ENCODE measurements around the gene BLOC1S4.

BLOC1S4 gene

DNA sequence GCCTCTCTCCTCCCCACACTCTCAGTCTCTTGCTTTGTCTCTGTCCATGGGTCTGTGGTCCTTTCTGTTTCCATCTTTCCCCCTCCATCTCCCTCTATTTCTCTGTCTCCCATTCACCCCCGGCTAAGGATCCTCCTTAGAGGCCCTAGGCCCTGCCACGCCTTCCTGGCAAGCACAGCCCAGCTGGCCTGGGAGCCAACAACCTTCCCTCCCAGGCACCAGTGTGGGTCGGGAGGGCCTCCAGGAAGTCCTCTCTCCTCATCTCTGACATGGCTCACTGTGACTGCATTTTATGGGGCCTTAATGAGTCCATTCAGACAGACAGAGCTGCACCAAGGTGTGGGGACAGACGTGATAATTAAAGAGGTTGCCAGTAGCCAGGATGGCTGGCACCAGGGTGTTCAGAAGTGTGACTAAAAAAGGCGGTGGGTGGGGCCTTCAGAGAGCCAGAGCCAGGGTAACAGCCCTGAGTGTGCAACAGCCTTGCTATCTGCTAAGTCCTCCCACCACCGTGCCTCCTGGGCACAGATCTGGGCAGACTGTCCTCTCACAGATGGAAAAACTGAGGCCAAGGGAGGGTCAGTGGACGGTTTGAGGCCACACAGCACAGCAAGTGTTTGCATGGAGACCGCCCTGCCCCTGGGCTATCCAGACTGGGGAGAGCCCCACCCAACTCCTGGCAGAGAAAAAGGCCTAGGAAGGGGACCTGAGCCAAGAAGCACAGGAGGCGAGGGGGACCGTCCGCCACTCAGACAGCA, 31.5 kb downstream of the BLOC1S4 start:
- Histone ChIP-seq H3F3A (ENCODE audit: insufficient read depth) (no peaks in the 10 kb centered on the region), H3K79me2 (ENCODE audit: insufficient read depth, low read length) (no peaks in the 10 kb centered on the region), H3K36me3 (ENCODE audit: low read length) (no peaks in the 10 kb centered on the region), H3K27ac (ENCODE audit: low read depth, low read length) (no peak overlapping the region), H3K27me3 (ENCODE audit: low read length) (no peaks in the 10 kb centered on the region), H3K9me2 (replicated peaks; ENCODE audit: insufficient read depth, low read length) (no peaks in the 10 kb centered on the region), H3K4me2 (ENCODE audit: low read depth, low read length, poor library complexity, severe bottlenecking) (no peak overlapping the region), H2AFZ (ENCODE audit: low read depth, low read length, severe bottlenecking) (no peak overlapping the region), H4K20me1 (ENCODE audit: low read depth, low read length) (no peaks in the 10 kb centered on the region), H3K9ac (ENCODE audit: low read length) (no peak overlapping the region), H3K4me3 (ENCODE audit: insufficient read depth, low read length, poor library complexity, severe bottlenecking) (no peak overlapping the region), H3K9me3 (ENCODE audit: insufficient read depth, low read length) (no peaks in the 10 kb centered on the region)
- TF ChIP-seq, protein P1, sequence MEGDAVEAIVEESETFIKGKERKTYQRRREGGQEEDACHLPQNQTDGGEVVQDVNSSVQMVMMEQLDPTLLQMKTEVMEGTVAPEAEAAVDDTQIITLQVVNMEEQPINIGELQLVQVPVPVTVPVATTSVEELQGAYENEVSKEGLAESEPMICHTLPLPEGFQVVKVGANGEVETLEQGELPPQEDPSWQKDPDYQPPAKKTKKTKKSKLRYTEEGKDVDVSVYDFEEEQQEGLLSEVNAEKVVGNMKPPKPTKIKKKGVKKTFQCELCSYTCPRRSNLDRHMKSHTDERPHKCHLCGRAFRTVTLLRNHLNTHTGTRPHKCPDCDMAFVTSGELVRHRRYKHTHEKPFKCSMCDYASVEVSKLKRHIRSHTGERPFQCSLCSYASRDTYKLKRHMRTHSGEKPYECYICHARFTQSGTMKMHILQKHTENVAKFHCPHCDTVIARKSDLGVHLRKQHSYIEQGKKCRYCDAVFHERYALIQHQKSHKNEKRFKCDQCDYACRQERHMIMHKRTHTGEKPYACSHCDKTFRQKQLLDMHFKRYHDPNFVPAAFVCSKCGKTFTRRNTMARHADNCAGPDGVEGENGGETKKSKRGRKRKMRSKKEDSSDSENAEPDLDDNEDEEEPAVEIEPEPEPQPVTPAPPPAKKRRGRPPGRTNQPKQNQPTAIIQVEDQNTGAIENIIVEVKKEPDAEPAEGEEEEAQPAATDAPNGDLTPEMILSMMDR (IDR thresholded peaks at IDR 0.05; ENCODE audit: insufficient read depth, low read length, poor library complexity, severe bottlenecking): no peak
- no peak for TF ChIP-seq EZH2phosphoT487 (conservative IDR thresholded peaks at IDR 0.05; ENCODE audit: low read length)

DNA sequence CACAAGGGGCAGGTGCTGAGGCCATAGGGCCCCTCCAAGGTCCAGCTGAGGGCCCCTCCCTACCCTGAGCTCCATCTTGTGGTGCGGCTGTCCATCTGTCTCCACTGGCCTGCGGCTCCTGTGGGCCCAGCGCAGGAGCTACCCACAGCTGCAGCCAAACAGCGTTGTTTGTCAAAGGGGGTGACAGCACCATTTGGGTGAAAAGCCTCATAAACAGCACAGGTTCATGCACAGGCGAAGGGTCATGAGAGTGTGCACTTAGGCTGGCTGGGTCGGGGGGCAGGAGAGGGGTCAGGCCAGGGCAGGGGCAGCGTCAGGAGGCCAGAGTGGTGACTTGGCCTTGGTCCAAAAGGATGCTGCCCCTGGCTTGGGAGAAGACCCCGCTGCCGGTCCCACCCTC, 32.3 kb downstream of the BLOC1S4 start:
- Histone ChIP-seq H3K4me3 (ENCODE audit: insufficient read depth, low read length, poor library complexity, severe bottlenecking) (no peak overlapping the region), H4K20me1 (ENCODE audit: low read depth, low read length) (no peaks in the 10 kb centered on the region), H3K9me3 (ENCODE audit: insufficient read depth, low read length) (no peaks in the 10 kb centered on the region), H3K4me2 (ENCODE audit: low read depth, low read length, poor library complexity, severe bottlenecking) (no peak overlapping the region), H3F3A (ENCODE audit: insufficient read depth) (no peaks in the 10 kb centered on the region), H3K27me3 (ENCODE audit: low read length) (no peaks in the 10 kb centered on the region), H2AFZ (ENCODE audit: low read depth, low read length, severe bottlenecking) (no peak overlapping the region), H3K9ac (ENCODE audit: low read length) (no peak overlapping the region), H3K27ac (ENCODE audit: low read depth, low read length) (no peak overlapping the region), H3K9me2 (replicated peaks; ENCODE audit: insufficient read depth, low read length) (no peaks in the 10 kb centered on the region), H3K36me3 (ENCODE audit: low read length) (no peaks in the 10 kb centered on the region), H3K79me2 (ENCODE audit: insufficient read depth, low read length) (no peaks in the 10 kb centered on the region)
- TF ChIP-seq, protein P1 (IDR thresholded peaks at IDR 0.05; ENCODE audit: insufficient read depth, low read length, poor library complexity, severe bottlenecking): no peak
- no peak for TF ChIP-seq EZH2phosphoT487 (conservative IDR thresholded peaks at IDR 0.05; ENCODE audit: low read length)

DNA sequence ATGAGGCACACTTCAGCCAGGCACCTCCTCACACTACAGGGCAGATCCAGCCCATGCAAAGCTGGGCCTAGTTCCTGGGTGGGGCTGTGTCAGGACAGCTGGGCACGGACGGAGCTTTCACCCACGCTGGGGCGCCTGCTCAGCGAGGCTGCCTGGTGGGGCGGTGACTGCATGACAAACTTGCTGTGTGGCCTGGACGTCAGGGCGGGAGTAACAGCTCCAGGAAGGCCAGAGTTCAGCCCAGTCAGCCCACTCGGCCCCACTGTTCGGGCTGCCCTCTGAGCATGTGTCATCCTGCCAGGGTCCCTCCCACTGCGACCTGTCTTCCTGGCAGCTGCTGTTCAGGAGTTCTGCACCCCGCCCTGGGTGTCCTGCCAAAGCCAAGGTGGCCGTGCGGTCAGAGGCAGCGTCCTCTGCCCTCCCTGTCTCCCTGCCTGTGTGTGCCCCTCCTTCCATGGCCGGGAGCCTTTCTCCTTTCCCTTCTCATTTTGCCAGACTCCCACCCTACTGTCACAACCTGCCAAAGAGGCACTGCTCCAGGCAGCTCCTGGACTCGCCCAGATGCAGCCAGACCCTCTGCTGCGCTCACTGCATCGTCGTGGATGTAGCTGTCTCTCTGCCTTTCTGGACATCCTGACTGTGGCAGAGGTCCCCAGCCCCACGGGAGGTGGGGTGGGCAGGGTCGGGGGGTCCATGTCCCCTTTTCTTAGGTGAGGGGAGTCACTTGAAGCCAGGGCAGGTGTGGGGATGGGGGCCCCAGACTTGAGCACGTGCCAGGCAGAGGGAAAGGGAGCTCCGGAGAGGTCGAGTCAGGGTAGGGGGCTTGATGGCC, 33.6 kb downstream of the BLOC1S4 start:
- H3K36me3 ChIP-seq (ENCODE audit: low read length): no peaks in the 10 kb centered on the region
- no peak overlapping the region for H2AFZ ChIP-seq (ENCODE audit: low read depth, low read length, severe bottlenecking)
- H3K79me2 ChIP-seq (ENCODE audit: insufficient read depth, low read length): no peaks in the 10 kb centered on the region
- H3K4me3 ChIP-seq (ENCODE audit: insufficient read depth, low read length, poor library complexity, severe bottlenecking): no peak overlapping the region
- TF ChIP-seq, protein P1 (IDR thresholded peaks at IDR 0.05; ENCODE audit: insufficient read depth, low read length, poor library complexity, severe bottlenecking): no peak
- TF ChIP-seq EZH2phosphoT487 (conservative IDR thresholded peaks at IDR 0.05; ENCODE audit: low read length): no peak
- no peaks in the 10 kb centered on the region for H4K20me1 ChIP-seq (ENCODE audit: low read depth, low read length)
- no peak overlapping the region for H3K9ac ChIP-seq (ENCODE audit: low read length)
- H3K27ac ChIP-seq (ENCODE audit: low read depth, low read length): no peak overlapping the region
- H3F3A ChIP-seq (ENCODE audit: insufficient read depth): no peaks in the 10 kb centered on the region
- H3K9me3 ChIP-seq (ENCODE audit: insufficient read depth, low read length): no peaks in the 10 kb centered on the region
- H3K9me2 ChIP-seq (replicated peaks; ENCODE audit: insufficient read depth, low read length): no peaks in the 10 kb centered on the region
- no peaks in the 10 kb centered on the region for H3K27me3 ChIP-seq (ENCODE audit: low read length)
- H3K4me2 ChIP-seq (ENCODE audit: low read depth, low read length, poor library complexity, severe bottlenecking): no peak overlapping the region

All from SU-DHL-6 (cell line).